ENCODE data around the gene MAPK8.
"Not testable (repeated sequence)": the region's sequence is repeated elsewhere in the genome, so short reads cannot be mapped to it uniquely, and the experiment has no call there.

DNA sequence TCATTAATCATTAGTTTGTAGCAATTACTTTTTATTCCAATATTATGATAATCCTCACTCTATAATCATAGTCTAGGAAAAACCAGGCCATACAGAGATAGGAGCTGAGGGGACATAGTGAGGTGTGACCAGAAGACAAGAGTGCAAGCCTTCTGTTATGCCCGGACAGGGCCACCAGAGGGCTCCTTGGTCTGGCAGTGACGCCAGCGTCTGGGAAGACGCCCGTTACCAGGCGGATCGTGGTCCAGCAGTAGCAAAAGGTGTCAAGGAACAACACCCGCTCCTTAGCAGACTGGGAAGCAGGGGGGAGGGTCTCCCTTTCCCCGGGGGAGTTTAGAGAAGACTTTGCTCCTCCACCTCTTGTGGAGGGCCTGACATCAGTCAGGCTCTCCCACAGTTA lies 39.8 kb downstream of the MAPK8 start:
- TF ChIP-seq YY1 (IDR thresholded peaks at IDR 0.05; ENCODE audit: insufficient read depth, insufficient read length); SUZ12 (IDR thresholded peaks at IDR 0.05; ENCODE audit: extremely low read depth, insufficient read depth, insufficient read length); ZNF274 (IDR thresholded peaks at IDR 0.05; ENCODE audit: low read depth, low read length): not testable (repeated sequence)
